ENCODE measurements around the gene FPGS. TPM values are rescaled to one million over a fixed set of nuclear protein-coding genes. Genes with fewer than 3 reads are reported as not detected.

The FPGS gene
- 34.2 TPM for polyA plus RNA-seq (2013, experiment 1 of 2)
- 34.4 TPM for polyA plus RNA-seq (2013, experiment 2 of 2)

- H2AK5ac ChIP-seq (ENCODE audit: low read length), result peak within 1 kb of the TSS; percentile 44
- no peak within 1 kb of the TSS for H4K8ac ChIP-seq (ENCODE audit: low read depth, low read length)
- no peak within 1 kb of the TSS for H2BK5ac ChIP-seq (ENCODE audit: low read length)
- peak within 1 kb of the TSS; percentile 93 for H3K56ac ChIP-seq (ENCODE audit: low read length)
- WGBS (ENCODE audit: extremely low coverage, insufficient coverage, low lambda C conversion rate), result no CpG with 5 or more reads among the region's 83 CpGs
- H2BK120ac ChIP-seq (ENCODE audit: low read depth, low read length), result no peak within 1 kb of the TSS
- no peak within 1 kb of the TSS for H4K5ac ChIP-seq (ENCODE audit: low read length)
- no peak within 1 kb of the TSS for H2BK15ac ChIP-seq (replicated peaks; ENCODE audit: low read depth)
- peaks cover 11% of the 10 kb centered on the region for H3K79me2 ChIP-seq (ENCODE audit: control insufficient read depth, insufficient read depth, low read length)
- H3K79me1 ChIP-seq (ENCODE audit: low read length), result peaks cover 9% of the 10 kb centered on the region
- no peaks in the 10 kb centered on the region for H3K36me3 ChIP-seq (ENCODE audit: control insufficient read depth, insufficient read depth, low read length)
- no peak within 1 kb of the TSS for H3K23ac ChIP-seq (ENCODE audit: low read length)
- peak; percentile 96 for DNase-seq
- no peaks in the 10 kb centered on the region for H3K27me3 ChIP-seq (ENCODE audit: insufficient read depth, low read length, poor library complexity)
- H3K4me1 ChIP-seq (ENCODE audit: control insufficient read depth, low read depth, low read length), result peaks cover 2% of the 10 kb centered on the region
- H3K9ac ChIP-seq (ENCODE audit: low read length), result peak within 1 kb of the TSS; percentile 88
- peak within 1 kb of the TSS; percentile 78 for H3K27ac ChIP-seq (ENCODE audit: low read depth, low read length)
- H3K4me2 ChIP-seq (ENCODE audit: low read length), result peak within 1 kb of the TSS; percentile 97
- H3K18ac ChIP-seq (ENCODE audit: low read length), result peak within 1 kb of the TSS; percentile 91
- H3K4ac ChIP-seq (ENCODE audit: low read depth, low read length), result peak within 1 kb of the TSS; percentile 74
- H3K4me3 ChIP-seq (ENCODE audit: low read length), result peak within 1 kb of the TSS; percentile 71
Observed at GRCh38 chr9:127802576-127803443, at the start of gene FPGS. FPGS (plus strand) TSS chr9:127802882; CDS start chr9:127802925, 43 bp downstream.

GRCh38 chr9:127753148-127753547, 49.5 kb upstream of the FPGS start:
- Histone ChIP-seq H3K79me1 (ENCODE audit: low read length) (no peaks in the 10 kb centered on the region), H3K27ac (ENCODE audit: low read depth, low read length) (no peak overlapping the region), H2AK5ac (ENCODE audit: low read length) (no peak overlapping the region), H3K9ac (ENCODE audit: low read length) (no peak overlapping the region), H3K18ac (ENCODE audit: low read length) (no peak overlapping the region), H3K23ac (ENCODE audit: low read length) (no peak overlapping the region), H4K5ac (ENCODE audit: low read length) (no peak overlapping the region), H2BK5ac (ENCODE audit: low read length) (no peak overlapping the region), H2BK15ac (replicated peaks; ENCODE audit: low read depth) (no peak overlapping the region), H3K79me2 (ENCODE audit: control insufficient read depth, insufficient read depth, low read length) (no peaks in the 10 kb centered on the region), H3K56ac (ENCODE audit: low read length) (no peak overlapping the region), H3K4me3 (ENCODE audit: low read length) (no peak overlapping the region), H3K4me2 (ENCODE audit: low read length) (no peak overlapping the region), H3K27me3 (ENCODE audit: insufficient read depth, low read length, poor library complexity) (peaks cover 3% of the 10 kb centered on the region), H2BK120ac (ENCODE audit: low read depth, low read length) (no peak overlapping the region), H4K8ac (ENCODE audit: low read depth, low read length) (no peak overlapping the region), H3K4ac (ENCODE audit: low read depth, low read length) (no peak overlapping the region), H3K4me1 (ENCODE audit: control insufficient read depth, low read depth, low read length) (no peaks in the 10 kb centered on the region), H3K36me3 (ENCODE audit: control insufficient read depth, insufficient read depth, low read length) (no peaks in the 10 kb centered on the region)
- DNase-seq, result no peak
- WGBS (ENCODE audit: extremely low coverage, insufficient coverage, low lambda C conversion rate), result no CpG with 5 or more reads among the region's 8 CpGs

GRCh38 chr9:127753622-127754021, 49.1 kb upstream of the FPGS start:
- Histone ChIP-seq H2BK5ac (ENCODE audit: low read length) (no peak overlapping the region), H3K4me1 (ENCODE audit: control insufficient read depth, low read depth, low read length) (no peaks in the 10 kb centered on the region), H3K23ac (ENCODE audit: low read length) (no peak overlapping the region), H3K18ac (ENCODE audit: low read length) (no peak overlapping the region), H4K8ac (ENCODE audit: low read depth, low read length) (no peak overlapping the region), H4K5ac (ENCODE audit: low read length) (no peak overlapping the region), H3K4me3 (ENCODE audit: low read length) (no peak overlapping the region), H3K27ac (ENCODE audit: low read depth, low read length) (no peak overlapping the region), H3K36me3 (ENCODE audit: control insufficient read depth, insufficient read depth, low read length) (no peaks in the 10 kb centered on the region), H3K27me3 (ENCODE audit: insufficient read depth, low read length, poor library complexity) (peaks cover 3% of the 10 kb centered on the region), H3K56ac (ENCODE audit: low read length) (no peak overlapping the region), H2AK5ac (ENCODE audit: low read length) (no peak overlapping the region), H3K9ac (ENCODE audit: low read length) (no peak overlapping the region), H2BK15ac (replicated peaks; ENCODE audit: low read depth) (no peak overlapping the region), H3K4ac (ENCODE audit: low read depth, low read length) (no peak overlapping the region), H3K4me2 (ENCODE audit: low read length) (no peak overlapping the region), H3K79me2 (ENCODE audit: control insufficient read depth, insufficient read depth, low read length) (no peaks in the 10 kb centered on the region), H2BK120ac (ENCODE audit: low read depth, low read length) (no peak overlapping the region), H3K79me1 (ENCODE audit: low read length) (no peaks in the 10 kb centered on the region)
- no peak for DNase-seq
- WGBS (ENCODE audit: extremely low coverage, insufficient coverage, low lambda C conversion rate), result no CpG with 5 or more reads among the region's 8 CpGs

GRCh38 chr9:127754099-127755060, 48.3 kb upstream of the FPGS start:
- no peak overlapping the region for H3K27ac ChIP-seq (ENCODE audit: low read depth, low read length)

GRCh38 chr9:127755061-127756060, 47.3 kb upstream of the FPGS start:
- H3K9ac ChIP-seq (ENCODE audit: low read length), result no peak overlapping the region
- H3K56ac ChIP-seq (ENCODE audit: low read length), result peak overlapping the region; percentile 34
- no peak overlapping the region for H2BK120ac ChIP-seq (ENCODE audit: low read depth, low read length)
- no peak overlapping the region for H4K5ac ChIP-seq (ENCODE audit: low read length)
- no peaks in the 10 kb centered on the region for H3K79me2 ChIP-seq (ENCODE audit: control insufficient read depth, insufficient read depth, low read length)
- DNase-seq, result peak; percentile 68
- H3K27me3 ChIP-seq (ENCODE audit: insufficient read depth, low read length, poor library complexity), result peaks cover 3% of the 10 kb centered on the region
- no peak overlapping the region for H2AK5ac ChIP-seq (ENCODE audit: low read length)
- no peak overlapping the region for H2BK15ac ChIP-seq (replicated peaks; ENCODE audit: low read depth)
- no peaks in the 10 kb centered on the region for H3K79me1 ChIP-seq (ENCODE audit: low read length)
- H3K27ac ChIP-seq (ENCODE audit: low read depth, low read length), result no peak overlapping the region
- H3K4me1 ChIP-seq (ENCODE audit: control insufficient read depth, low read depth, low read length), result no peaks in the 10 kb centered on the region
- no CpG with 5 or more reads among the region's 61 CpGs for WGBS (ENCODE audit: extremely low coverage, insufficient coverage, low lambda C conversion rate)
- H3K4ac ChIP-seq (ENCODE audit: low read depth, low read length), result no peak overlapping the region
- H3K4me3 ChIP-seq (ENCODE audit: low read length), result no peak overlapping the region
- H3K18ac ChIP-seq (ENCODE audit: low read length), result no peak overlapping the region
- H3K36me3 ChIP-seq (ENCODE audit: control insufficient read depth, insufficient read depth, low read length), result no peaks in the 10 kb centered on the region
- H3K4me2 ChIP-seq (ENCODE audit: low read length), result peak overlapping the region; percentile 46
- no peak overlapping the region for H2BK5ac ChIP-seq (ENCODE audit: low read length)
- H3K23ac ChIP-seq (ENCODE audit: low read length), result no peak overlapping the region
- H4K8ac ChIP-seq (ENCODE audit: low read depth, low read length), result no peak overlapping the region

More at GRCh38 chr9:127754099-127755060, 48.3 kb upstream of the FPGS start:
- Histone ChIP-seq H3K4me1 (ENCODE audit: control insufficient read depth, low read depth, low read length) (no peaks in the 10 kb centered on the region), H3K4me2 (ENCODE audit: low read length) (peak overlapping the region; percentile 46), H3K4ac (ENCODE audit: low read depth, low read length) (no peak overlapping the region), H3K27me3 (ENCODE audit: insufficient read depth, low read length, poor library complexity) (peaks cover 3% of the 10 kb centered on the region), H3K79me2 (ENCODE audit: control insufficient read depth, insufficient read depth, low read length) (no peaks in the 10 kb centered on the region), H3K18ac (ENCODE audit: low read length) (no peak overlapping the region), H3K79me1 (ENCODE audit: low read length) (no peaks in the 10 kb centered on the region), H3K23ac (ENCODE audit: low read length) (no peak overlapping the region), H2BK15ac (replicated peaks; ENCODE audit: low read depth) (no peak overlapping the region), H2AK5ac (ENCODE audit: low read length) (no peak overlapping the region), H3K9ac (ENCODE audit: low read length) (peak overlapping the region; percentile 24), H3K4me3 (ENCODE audit: low read length) (no peak overlapping the region), H3K56ac (ENCODE audit: low read length) (peak overlapping the region; percentile 34), H4K8ac (ENCODE audit: low read depth, low read length) (no peak overlapping the region), H3K36me3 (ENCODE audit: control insufficient read depth, insufficient read depth, low read length) (no peaks in the 10 kb centered on the region), H2BK5ac (ENCODE audit: low read length) (no peak overlapping the region), H4K5ac (ENCODE audit: low read length) (no peak overlapping the region), H2BK120ac (ENCODE audit: low read depth, low read length) (no peak overlapping the region)
- WGBS (ENCODE audit: extremely low coverage, insufficient coverage, low lambda C conversion rate), result no CpG with 5 or more reads among the region's 86 CpGs
- DNase-seq, result peak; percentile 63
